ENCODE results near the gene PPM1L.
A peak's percentile ranks its signal among the peaks of the same experiment; 100 is the strongest.

Gene PPM1L

DNA sequence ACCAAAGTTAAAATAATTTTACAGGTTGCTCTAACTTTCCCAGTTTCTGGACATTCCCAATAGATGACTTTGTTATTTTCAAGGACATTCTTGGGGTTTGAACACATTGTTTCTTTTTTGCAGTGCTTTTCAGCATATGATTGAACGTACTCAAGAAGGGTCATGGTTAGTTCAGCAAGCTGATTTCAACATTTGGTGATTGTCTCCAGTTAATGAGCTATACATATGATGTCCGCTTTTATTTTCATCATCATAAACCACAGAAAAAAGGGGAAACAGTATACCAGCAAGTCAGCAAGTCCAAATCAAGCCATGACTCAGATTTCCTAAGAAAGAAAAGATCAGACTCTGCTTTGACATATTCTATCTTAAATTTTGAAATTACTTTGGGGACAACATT, 279.7 kb downstream of the PPM1L start:
- TF ChIP-seq, protein P1, sequence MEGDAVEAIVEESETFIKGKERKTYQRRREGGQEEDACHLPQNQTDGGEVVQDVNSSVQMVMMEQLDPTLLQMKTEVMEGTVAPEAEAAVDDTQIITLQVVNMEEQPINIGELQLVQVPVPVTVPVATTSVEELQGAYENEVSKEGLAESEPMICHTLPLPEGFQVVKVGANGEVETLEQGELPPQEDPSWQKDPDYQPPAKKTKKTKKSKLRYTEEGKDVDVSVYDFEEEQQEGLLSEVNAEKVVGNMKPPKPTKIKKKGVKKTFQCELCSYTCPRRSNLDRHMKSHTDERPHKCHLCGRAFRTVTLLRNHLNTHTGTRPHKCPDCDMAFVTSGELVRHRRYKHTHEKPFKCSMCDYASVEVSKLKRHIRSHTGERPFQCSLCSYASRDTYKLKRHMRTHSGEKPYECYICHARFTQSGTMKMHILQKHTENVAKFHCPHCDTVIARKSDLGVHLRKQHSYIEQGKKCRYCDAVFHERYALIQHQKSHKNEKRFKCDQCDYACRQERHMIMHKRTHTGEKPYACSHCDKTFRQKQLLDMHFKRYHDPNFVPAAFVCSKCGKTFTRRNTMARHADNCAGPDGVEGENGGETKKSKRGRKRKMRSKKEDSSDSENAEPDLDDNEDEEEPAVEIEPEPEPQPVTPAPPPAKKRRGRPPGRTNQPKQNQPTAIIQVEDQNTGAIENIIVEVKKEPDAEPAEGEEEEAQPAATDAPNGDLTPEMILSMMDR (conservative IDR thresholded peaks at IDR 0.05), result no peak
- no peak overlapping the region for H3K27ac ChIP-seq

DNA sequence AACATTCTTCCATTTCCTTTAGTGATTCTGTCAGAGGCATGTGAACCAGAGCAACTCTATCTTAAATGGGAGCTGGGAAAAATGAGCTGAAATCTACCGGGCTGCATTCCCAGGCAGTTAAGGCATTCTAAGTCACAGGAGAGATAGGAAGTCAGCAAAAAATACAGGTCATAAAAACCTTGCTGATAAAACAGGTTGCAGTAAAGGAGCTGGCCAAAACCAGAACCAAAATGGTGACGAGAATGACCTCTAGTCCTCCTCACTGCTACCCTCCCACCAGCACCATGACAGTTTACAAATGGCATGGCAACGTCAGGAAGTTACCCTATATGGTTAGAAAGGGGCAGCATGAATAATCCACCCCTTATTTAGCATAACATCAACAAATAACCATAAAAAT, 282.7 kb downstream of the PPM1L start:
- TF ChIP-seq, protein P1 (conservative IDR thresholded peaks at IDR 0.05), result no peak

DNA sequence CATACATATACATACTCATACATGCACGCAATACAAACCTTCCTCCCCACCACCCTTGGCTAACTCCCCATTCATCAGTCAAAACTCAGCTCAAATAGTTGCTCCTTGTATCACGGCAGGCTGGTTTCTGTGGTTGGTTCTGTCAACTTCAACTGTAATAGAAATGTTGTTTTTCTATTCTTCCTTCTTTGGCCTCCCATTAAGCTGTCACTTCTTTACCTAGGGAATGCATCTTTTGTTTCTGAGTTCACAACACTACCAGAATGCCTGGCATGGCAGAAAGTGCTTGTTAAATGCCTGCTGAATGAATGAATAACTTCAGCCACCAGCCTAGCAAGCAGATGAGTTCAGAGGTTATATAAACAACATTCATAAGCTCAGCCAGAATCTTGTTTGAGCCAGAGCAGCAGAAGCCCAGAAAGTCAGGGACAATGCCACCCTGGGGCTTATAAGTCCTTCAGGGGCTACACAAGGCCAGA, 286.0 kb downstream of the PPM1L start:
- TF ChIP-seq, protein P1 (conservative IDR thresholded peaks at IDR 0.05), result no peak

More for the DNA sequence above, 282.7 kb downstream of the PPM1L start:
- no peak overlapping the region for H3K27ac ChIP-seq

DNA sequence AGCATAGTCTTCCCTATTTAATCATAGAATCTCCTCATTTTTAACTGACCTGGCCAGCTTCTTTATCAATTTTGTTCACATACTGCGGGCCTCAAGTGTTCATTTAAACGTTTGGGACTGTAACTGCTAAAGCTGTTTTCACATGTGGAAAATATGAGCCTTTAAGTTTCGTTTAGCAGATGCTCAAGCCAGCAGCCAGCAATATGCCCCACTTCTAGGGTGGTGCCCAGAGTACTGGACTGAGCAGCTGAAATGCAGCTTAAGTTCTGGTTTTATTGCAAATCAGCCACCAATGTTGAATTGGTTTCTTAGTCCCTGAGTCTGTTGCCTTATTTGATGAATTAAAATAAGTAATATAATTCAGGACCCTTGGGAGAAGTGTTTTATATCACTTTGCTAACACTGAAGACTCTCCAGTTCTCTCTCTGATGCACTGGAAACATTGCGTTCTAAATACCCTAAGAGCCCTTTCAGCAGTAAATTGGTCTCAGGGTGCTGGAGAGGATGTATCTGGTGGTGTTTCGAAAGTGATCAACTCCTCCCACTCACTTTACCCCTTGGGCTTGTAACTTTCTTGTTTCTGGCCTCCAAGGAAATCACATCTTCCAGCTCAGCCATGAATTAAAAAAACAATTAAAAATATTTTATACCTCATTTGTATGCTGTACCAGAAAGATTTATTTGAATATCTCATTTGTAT, 287.5 kb downstream of the PPM1L start:
- H3K27ac ChIP-seq, result no peak overlapping the region
- TF ChIP-seq, protein P1 (conservative IDR thresholded peaks at IDR 0.05), result no peak

More for the DNA sequence above, 286.0 kb downstream of the PPM1L start:
- peak overlapping the region; percentile 52 for H3K27ac ChIP-seq

DNA sequence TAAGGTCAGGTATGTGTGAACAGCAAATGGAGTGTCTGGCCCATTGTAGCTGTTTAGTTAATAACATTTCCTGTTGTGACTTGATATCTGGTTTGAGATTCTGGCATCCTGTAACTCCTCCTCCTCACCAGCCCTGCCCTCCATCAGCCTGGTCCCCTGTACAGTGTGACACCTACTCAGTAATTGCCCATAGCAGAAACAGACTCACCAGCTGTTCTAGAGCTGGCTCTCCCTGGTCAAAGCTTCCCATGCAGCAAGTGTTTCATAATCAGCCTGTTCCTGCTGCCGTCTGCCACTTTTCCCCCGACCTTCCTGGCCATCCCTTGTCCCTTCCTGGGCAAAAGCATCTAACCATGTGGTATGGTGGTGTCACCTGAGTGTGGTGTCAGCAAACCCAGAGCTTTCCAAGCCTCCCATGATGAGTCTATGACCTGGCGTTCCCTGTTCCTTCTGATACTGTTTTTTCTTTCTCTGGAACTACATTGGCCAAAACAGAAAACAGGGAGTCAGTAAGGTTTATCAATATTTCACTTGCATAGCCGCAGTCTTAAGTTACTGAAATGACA, 293.7 kb downstream of the PPM1L start:
- TF ChIP-seq, protein P1 (conservative IDR thresholded peaks at IDR 0.05), result no peak
- no peak overlapping the region for H3K27ac ChIP-seq

DNA sequence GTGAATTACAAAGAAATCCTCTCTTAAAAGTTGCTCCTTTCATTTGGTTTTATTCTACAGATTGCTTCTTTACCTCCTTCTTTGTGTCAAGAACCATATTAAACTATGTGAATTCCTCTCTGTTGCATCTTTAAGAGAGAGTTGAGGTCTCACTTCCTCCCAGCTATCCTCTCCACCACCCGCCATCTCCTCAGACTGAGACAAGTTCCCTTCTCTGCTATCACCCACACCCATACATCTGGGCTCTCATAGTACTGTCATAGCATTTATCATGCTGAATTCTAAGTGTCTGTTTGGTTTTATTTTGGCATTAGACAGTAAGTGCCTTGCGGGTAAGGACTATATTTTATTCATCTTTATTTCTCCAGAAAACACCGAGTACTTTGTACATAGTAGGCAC, 294.9 kb downstream of the PPM1L start:
- H3K27ac ChIP-seq, result no peak overlapping the region
- TF ChIP-seq, protein P1 (conservative IDR thresholded peaks at IDR 0.05), result no peak

DNA sequence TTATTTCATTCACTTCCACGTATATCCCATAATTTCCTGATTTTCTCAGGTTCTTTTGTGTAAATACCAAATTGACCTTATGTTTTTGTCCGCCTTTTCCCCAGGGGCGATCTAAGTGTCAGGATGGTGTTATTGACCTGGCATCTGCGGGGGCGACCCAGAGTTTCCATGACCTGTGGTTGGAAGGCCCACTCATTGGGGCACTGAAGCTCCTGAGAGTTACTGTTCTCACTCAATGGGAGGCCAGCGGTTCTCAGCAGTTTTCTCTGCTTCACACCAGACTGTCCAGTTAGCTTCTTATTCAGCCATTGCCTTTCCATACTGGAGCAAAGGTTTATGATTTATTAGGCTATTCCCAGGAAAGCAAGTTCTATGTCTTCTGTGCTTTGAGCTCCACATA, 295.8 kb downstream of the PPM1L start:
- H3K27ac ChIP-seq, result no peak overlapping the region
- TF ChIP-seq, protein P1 (conservative IDR thresholded peaks at IDR 0.05), result no peak
